HG02623 (cell line): ENCODE results near the gene TTC1.
"Not testable (repeated sequence)": the region's sequence is repeated elsewhere in the genome, so short reads cannot be mapped to it uniquely, and the experiment has no call there.

Experiments used
- ATAC-seq: cut with Tn5 transposase; IDR thresholded peaks from one replicate; pipeline ENCODE4 v1.9.1; 2021; ENCODE audit warnings: moderate library complexity; ENCODE audit not compliant: unreplicated experiment

TTC1 gene

DNA sequence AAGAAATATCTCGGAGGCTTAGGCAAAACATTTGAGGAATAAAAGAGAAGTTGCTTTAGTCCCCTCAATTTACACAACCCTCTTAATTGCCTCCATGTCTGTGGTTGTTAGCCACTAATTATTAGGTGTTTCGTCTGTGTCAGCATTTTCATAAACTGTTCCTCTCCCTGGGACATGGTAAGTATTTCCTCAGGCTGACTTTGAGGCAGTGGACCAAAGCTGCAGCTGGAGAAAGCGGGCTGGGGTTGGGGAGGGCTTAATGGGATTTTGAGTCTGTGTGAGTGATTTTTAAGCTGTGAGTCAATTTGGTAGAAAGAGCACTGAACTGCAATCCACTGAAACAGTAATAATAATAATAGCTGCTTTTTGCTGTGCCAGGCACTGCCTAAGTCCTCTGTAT, 13.0 kb upstream of the TTC1 start:
- no peak for ATAC-seq

DNA sequence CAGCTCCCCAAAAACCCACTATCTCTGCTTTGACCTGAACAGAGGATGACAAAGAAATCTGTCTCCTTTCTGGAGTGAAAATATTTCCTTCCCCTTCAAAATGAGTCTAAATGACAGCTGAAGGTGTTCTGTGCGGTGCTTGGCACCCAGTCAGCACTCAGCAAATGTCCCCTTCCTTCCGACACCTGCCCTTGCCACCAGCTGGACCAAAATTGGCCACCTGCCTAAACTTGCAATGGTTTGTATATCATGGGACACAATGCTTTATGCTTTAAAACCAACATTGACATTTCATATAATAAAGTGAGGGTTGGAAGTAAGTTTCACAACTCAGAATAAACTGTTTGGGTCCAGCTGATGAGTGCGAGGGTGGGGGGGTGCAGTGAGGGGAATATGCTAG, 7.5 kb upstream of the TTC1 start:
- no peak for ATAC-seq

DNA sequence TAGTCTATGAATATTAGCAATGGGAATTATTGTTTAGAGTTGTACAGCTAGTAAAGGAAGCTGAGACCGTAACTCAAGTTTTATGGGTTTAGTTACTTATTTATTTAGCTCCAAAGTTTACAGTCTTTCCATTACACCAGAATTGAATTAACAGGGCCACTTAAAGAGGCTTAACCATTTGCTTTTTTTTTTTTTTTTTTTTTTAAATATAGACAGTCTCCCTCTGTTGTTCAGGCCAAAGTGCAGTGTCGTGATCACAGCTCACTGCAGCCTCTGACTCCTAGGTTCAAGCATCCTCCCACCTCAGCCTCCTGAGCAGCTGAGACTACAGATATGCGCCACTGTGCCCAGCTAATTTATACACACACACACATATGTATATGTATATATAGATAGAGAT, 1.4 kb upstream of the TTC1 start:
- ATAC-seq: no peak

DNA sequence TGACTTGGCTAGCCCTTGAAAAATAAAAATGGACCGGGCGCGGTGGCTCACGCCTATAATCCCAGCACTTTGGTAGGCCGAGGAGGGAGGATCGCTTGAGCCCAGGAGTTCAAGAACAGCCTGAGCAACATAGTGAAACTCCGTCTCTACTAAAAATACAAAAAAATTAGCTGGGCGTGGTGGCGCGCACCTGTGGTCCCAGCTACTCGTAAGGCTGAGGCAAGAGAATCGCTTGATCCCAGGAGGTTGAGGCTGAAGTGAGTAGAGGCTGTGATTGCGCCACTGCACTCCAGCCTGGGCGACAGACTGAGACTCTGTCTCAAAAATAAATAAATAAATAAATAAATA, 436 bp upstream of the TTC1 start:
- not testable (repeated sequence) for ATAC-seq

DNA sequence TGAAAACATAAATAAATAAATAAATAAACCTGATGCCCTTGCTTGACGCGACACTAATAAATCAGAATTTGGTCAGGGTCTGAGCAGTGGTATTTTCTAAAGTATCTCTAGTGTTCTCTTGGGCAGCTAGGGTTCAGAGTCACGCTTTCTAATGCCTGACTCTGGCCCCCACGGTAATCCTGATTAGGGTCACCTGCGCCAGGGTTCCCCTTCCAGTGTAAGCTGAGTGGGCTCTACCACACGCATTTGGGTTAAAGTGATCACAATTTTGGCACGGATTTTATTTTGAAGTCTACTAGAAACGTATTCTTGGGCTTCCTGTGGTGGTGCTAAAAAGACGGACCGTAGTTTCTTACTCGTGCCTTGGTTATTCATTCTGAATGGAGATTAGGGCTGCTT, 651 bp downstream of the TTC1 start:
- no peak for ATAC-seq

DNA sequence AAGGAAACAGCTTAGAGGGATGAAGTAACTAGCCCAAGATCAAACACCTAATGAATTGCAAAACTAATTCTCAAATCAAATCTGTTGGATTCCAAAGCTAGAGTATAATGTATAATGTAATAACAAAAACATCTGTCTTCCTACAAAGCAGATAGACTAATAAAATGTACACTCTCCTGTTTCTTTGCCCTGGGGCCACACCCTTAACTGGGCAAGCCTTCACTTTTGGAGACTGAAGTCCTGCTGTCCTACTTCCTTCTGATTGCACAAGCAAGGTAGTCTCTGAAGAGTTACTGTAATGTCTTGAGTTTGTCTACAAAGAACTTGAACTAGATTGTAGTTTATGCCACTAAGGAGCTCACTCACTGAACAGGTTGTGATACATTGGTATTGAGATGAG, 2.5 kb downstream of the TTC1 start:
- no peak for ATAC-seq

DNA sequence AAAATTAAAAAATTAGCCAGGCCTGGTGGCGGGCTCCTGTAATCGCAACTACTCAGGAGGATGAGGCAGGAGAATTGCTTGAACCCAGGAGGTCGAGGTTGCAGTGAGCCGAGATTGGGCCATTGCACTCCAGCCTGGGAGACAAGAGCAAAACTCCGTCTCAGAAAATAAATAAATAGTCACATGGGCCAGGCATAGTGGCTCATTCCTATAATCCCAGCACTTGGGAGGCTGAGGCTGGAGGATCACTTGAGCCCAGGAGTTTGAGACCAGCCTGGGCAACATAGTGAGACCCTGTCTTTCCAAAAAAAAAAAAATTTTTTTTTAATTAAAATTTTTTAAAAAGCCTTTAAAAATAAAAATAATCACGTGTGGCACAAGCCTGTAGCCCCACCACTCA, 5.3 kb downstream of the TTC1 start:
- not testable (repeated sequence) for ATAC-seq

DNA sequence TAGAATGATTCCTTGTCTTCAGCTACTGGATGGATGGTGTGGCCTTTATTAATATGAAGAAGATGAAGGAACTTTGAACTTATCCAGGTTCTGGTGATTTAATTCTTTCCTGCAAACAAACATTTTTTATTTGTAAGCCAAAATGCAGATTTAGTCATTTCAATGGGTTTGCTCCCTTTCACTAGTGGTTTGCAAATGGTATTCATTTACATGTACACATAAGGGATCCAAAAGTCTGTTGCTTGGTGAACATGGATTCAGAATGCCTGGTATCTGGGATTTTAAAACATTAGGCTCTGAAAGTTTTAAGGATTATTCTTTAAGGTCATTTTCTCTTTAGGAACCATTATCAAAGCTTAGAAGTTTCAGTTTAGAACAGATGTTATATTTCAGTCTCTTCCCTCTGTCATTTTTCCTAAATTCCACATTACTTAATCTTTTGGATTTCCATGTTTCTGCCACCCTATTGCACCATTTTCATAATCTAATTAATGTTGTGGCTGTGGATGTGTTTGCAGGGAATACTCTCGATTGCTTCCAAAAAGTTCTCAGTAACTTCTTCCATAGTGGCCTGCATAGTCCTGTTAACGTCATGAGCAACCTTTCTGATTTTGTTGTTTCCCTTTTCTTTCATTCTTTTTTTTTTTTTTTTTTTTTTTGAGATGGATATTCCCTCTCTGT, 10.1 kb downstream of the TTC1 start:
- ATAC-seq: no peak

DNA sequence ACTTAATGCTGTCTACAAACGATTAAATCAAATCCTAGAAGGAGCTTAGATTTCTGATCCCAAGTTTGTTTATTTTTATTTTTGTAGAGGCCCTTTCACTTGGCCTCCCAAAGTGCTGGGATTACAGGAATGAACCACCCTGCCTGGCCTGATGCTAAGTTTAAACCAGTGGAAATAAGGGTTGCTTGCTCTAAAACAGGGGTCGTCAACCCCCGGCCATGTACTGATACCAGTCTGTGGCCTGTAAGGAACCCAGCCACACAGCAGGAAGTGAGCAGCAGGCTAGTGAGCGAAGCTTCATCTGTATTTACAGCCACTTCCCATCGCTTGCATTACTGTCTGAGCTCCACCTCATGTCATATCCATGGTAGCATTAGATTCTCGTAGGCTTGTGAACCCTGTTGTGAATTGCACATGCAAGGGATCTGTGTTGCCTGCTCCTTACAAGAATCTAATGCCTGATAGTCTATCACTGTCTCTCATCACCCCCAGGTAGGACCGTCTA, 11.4 kb downstream of the TTC1 start:
- ATAC-seq: no peak

DNA sequence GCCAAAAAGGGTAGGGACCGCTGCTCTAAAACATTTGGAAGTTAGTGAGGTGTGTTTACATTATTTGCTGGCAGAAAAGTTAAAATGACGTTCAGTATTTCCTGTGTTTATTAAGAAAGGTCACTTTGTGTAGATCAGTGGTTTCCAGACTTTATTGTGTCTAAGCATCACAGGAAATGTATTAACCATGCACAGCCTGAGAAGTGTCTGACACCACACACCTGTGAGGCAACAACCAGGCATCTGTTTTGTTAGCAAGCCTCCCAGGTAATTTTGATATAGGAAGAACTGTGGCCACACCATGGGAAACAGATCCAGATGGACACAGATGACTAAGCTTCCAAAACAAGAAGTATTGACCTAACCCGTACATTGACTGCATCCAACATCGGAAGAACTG, 12.0 kb downstream of the TTC1 start:
- ATAC-seq: no peak

DNA sequence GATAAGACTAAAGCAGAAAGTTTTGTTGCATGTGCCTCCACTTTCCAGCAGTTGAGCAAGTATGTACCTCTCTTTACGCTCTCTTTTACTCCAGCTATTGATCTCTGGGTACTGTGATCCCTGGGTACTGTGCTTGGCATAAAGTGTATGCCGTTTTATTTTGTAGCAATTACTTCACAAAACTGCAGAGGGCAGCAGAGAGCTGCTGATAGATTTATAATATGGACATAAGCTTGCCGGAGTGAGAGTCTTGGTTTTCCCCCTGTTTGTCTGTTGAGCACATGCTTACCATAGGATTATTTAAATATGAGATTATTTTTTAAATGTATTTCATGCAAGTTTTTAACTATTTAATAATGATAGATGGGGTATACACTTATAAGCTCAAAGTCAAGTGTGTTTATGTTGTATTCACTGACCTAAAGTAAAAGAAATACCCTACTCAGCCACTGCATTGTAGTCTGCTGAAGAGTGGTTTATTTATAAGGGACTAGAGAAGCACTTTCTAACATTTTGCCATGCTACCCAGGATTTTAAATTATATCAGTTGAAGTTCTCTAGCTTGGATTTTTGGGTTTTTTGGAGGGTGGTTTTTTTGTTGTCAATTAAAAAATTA, 13.0 kb downstream of the TTC1 start:
- ATAC-seq: peak; percentile 85

DNA sequence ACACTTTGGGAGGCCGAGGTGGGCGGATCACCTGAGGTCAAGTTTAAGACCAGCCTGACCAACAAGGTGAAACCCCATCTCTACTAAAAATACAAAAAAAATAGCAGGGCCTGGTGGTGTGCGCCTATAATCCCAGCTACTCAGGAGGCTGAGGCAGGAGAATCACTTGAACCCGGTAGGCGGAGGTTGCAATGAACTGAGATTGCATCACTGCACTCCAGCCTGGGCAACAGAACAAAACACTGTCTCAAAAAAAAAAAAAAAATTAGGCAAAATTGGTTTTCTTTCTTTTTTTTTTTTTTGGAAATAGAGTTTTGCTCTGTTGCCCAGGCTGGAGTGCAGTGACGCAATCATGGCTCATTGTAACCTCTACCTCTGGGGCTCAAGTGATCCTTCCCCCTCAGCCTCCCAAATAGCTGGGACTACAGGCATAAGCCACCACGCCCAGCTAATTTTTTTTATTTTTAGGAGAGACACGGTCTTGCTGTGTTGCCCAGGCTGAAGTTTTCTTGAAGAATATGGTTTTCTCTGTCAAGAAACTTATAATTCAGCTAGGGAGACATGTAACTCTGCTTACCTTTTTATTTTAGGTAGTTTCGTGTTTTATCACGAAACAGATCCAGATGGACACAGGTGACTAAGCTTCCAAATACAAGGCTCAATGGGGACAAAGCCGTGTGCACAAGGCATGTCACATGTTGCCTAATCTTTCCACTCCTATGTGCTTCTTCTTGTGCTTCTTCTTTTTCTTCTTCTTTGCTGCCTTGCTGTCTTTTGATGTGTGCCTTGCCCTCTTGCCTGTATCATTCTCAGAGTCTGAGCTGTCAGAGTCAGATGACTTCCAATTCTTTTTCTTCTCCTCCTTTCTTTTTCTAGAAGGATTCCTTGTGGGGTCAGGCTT, 14.3 kb downstream of the TTC1 start:
- no peak for ATAC-seq

DNA sequence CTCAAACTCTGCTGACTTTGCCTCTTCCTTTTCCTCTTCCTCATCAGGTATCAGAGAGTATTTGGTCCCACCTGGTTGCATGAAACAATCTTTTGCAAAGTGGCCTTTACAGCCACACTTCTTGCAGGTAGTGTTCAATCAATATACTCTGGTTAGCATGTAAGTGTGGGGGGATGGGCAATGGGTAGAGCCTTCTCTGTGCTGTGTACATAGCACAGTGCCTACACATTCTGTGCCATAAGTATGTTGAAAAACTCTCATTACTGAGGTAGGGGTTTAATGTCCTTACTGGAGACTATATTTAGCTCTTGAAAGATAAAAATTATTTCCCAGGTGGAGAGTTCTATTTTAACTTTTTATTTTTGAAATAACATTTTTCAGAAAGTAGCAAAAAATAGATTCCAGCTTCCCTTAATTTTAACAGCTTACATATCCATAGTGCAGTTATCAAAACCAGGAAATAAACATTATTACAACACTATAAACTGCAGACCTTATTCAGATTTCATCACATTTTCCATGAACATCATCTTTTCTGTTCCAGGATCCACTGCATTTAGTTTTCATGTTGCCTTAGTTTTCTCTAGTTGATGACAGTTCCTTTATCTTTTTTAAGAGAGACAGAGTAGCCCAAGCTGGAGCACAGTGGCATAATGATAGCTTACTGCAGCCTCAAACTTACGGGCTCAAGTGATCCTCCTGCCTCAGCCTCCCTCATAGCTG, 15.1 kb downstream of the TTC1 start:
- no peak for ATAC-seq

DNA sequence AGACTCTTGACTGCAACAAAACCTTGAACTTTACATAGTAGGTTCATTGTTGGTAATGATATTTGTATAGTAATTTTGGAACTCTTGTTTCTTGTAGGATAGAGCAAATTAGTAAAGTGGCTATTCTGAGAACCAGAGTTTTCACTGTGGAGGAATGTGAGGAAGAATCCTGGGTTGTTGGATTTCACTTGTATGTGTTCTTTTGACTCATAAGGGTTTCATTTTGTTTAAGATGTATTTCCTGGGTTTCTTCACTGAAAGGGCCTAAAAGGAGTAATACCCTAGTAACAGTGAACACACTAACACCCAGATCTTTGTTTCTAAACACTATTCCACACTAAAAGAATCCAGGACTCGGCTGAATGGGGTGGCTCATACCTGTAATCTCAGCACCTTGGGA, 20.1 kb downstream of the TTC1 start:
- no peak for ATAC-seq

DNA sequence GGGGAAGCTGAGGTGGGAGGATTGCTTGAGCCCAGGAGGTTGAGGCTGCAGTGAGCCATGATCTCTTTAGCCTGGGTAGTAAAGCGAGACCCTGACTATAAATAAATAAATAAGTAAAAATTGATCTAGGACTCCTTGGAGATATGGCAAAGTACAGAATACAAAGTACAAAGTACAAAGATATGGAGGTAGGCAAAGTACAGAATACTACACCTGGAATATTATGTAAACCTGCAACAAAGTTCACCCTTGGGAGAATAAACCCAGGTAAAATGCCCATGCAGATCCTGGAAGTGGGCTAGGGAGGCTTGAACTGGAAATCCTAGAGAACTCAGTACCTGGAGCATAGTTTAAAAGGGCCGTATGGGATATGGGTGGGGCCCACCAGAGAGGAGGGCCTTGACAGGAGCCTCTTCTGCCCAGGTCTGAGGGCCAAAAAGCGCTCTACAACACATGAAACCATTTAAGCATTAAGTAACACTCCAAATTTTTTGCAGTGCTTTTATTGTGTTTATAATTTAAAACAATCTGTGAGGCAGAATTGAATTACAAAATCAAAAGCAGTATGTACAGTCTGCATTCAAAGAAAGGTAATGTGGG, 20.7 kb downstream of the TTC1 start:
- ATAC-seq: no peak

DNA sequence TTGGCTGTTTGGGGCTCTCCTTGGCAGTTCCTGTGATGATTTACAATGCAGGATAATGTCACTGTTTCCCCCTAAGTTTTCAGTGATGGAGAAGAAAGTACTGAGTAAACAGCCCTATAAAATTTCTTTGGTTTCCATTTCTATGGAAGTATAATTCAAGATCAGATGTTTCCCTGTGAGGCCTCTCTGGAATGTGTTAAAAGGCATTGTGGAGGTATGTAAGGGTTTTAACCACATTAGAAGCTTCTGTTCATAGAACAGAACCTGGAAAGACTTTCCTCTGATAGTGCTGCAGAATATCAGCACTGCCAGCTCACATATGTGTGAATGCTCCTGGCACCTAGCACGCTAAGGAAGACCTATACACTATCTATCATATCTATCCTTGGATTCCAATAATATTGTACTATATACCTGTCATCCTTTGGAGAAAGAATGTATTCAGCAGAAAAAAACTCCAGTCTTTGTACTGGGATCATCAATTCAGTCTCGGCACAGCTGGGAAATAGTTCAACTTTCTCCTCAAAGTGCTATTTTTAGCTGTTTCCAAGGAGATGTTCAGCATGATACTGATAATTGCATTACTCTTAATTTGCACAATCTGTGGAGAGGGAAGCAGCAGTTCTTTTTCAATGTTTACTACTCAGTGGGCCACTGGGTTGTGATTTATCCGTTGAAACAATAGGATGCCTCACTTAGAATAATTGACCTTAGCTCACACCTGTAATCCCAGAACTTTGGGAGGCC, 21.9 kb downstream of the TTC1 start:
- no peak for ATAC-seq

DNA sequence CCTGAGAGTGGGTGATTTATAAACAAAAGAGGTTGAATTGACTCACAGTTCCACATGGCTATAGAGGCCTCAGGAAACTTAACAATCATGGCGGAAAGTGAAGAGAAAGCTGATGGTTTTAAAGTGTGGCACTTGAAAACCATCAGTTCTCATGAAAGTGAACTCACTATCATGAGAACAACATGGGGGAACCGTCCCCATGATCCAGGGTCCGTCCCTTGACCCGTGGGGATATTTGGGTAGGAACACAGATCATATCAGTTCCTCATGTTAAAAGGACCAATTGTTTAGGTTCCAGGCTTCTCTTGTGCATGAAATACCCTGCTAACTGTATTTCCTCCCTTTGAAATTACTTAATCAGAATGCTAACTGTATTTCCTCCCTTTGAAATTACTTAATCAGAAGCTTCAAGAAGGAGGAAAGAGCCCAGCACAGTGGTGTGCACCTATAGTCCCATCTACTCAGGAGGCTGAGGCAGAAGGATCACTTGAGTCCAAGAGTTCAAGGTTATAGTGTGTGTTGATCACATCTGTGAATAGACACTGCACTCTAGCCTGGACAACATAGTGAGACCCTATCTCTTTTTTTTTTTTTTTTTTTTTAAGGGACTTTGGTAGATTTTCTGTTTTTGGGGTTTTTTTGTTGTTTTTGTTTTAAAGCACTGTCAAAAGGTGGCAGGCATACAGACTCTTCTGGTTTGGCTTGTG, 24.8 kb downstream of the TTC1 start:
- no peak for ATAC-seq

DNA sequence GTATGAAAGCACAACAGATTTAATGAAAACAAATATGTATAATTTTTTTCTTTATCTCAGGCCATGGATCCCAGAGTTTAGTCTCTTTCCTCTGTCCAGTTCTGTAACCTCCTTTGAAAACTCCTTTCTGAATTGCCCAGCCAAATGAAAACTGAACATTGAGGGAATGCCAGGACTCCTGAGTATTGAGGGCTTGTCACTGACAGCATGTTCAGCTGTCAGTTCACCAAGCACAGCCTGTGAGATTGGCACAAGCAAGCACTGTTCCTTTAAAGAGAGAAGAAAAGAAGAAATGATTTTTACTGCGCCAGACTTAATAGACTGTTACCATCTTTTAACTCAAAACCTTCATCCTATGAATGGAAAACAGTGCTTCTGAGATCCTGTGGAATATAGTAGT, 27.3 kb downstream of the TTC1 start:
- no peak for ATAC-seq

DNA sequence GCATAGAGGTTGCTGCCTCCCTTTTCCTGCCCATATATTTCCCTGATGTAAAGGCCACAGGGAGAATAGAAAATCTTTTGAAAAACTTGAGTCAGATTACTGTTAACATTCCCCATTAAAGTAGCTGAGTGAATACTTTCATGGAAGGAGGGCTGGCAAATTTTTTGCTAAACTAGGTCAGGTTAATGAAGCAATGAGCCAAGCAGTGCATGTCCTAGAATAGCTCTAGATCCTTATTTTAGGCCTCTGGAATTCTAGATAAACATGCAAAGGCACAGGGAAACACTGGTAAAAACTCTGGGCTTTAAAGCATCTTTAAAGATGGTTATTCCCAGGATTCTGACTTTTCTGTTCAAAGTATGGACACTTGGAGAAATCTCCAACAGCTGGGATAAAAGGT, 27.9 kb downstream of the TTC1 start:
- ATAC-seq: no peak
